Retina (tissue), 1 donor: Measurements from ENCODE around the gene RALY.
A peak's percentile ranks its signal among the peaks of the same experiment; 100 is the strongest.

ENCODE experiments used
- DNase-seq: peaks from one replicate; pipeline ENCODE4 v3.0.0-alpha.2; 2016

Gene RALY

GRCh38 chr20:33993576-33994221 lies at the start of gene RALY:
TSS of gene RALY (plus strand) at chr20:33993911. CDS start at chr20:34072075, 78,164 bp downstream.
- peak; percentile 96 for DNase-seq

- no peak for DNase-seq
Observed at GRCh38 chr20:33944914-33945313, 48.8 kb upstream of the RALY start.

- no peak for DNase-seq
Observed at GRCh38 chr20:33945391-33946081, 48.2 kb upstream of the RALY start.

GRCh38 chr20:33947709-33948295 lies 45.9 kb upstream of the RALY start:
- no peak for DNase-seq

GRCh38 chr20:33948480-33948879 lies 45.2 kb upstream of the RALY start:
- DNase-seq, result no peak

GRCh38 chr20:33951171-33951570 lies 42.5 kb upstream of the RALY start:
- DNase-seq, result no peak

- DNase-seq, result no peak
Observed at GRCh38 chr20:33954504-33954903, 39.2 kb upstream of the RALY start.

GRCh38 chr20:33963751-33964150 lies 30.0 kb upstream of the RALY start:
- no peak for DNase-seq

- DNase-seq, result peak; percentile 33
Observed at GRCh38 chr20:33964441-33964840, 29.3 kb upstream of the RALY start.

GRCh38 chr20:33967126-33967525 lies 26.6 kb upstream of the RALY start:
- no peak for DNase-seq

- no peak for DNase-seq
Observed at GRCh38 chr20:33969563-33969962, 24.1 kb upstream of the RALY start.

GRCh38 chr20:33970229-33970628 lies 23.5 kb upstream of the RALY start:
- no peak for DNase-seq

GRCh38 chr20:33971147-33971975 lies 22.4 kb upstream of the RALY start:
- DNase-seq, result no peak

- no peak for DNase-seq
Observed at GRCh38 chr20:33976959-33977358, 16.8 kb upstream of the RALY start.

- DNase-seq, result no peak
Observed at GRCh38 chr20:33977535-33977934, 16.2 kb upstream of the RALY start.

- no peak for DNase-seq
Observed at GRCh38 chr20:33979094-33979493, 14.6 kb upstream of the RALY start.

- DNase-seq, result no peak
Observed at GRCh38 chr20:33981347-33981746, 12.4 kb upstream of the RALY start.

GRCh38 chr20:33981964-33982363 lies 11.7 kb upstream of the RALY start:
- no peak for DNase-seq

GRCh38 chr20:33983371-33983770 lies 10.3 kb upstream of the RALY start:
- DNase-seq, result no peak

- DNase-seq, result peak; percentile 17
Observed at GRCh38 chr20:33984182-33984719, 9.5 kb upstream of the RALY start.

- no peak for DNase-seq
Observed at GRCh38 chr20:33985280-33985679, 8.4 kb upstream of the RALY start.

GRCh38 chr20:33985830-33986229 lies 7.9 kb upstream of the RALY start:
- no peak for DNase-seq

- DNase-seq, result no peak
Observed at GRCh38 chr20:33986560-33987216, 7.0 kb upstream of the RALY start.
